AG09319 (cell line): ENCODE data around the gene SORBS2.

Experiments
- DNase-seq: peaks from one replicate; pipeline ENCODE4 v3.0.0-alpha.2; 2010; ENCODE audit warnings: low read depth; ENCODE audit errors: extremely low read depth
- TF ChIP-seq, protein P1 (sequence below): IDR thresholded peaks from 2 replicates; pipeline ENCODE4 v1.5.1; 2011; ENCODE audit warnings: low read depth, mild to moderate bottlenecking, inconsistent platforms, low read length, moderate library complexity

The SORBS2 gene

GRCh38 chr4:185625503-185625902 is 186.5 kb downstream of the SORBS2 start:
- TF ChIP-seq, protein P1, sequence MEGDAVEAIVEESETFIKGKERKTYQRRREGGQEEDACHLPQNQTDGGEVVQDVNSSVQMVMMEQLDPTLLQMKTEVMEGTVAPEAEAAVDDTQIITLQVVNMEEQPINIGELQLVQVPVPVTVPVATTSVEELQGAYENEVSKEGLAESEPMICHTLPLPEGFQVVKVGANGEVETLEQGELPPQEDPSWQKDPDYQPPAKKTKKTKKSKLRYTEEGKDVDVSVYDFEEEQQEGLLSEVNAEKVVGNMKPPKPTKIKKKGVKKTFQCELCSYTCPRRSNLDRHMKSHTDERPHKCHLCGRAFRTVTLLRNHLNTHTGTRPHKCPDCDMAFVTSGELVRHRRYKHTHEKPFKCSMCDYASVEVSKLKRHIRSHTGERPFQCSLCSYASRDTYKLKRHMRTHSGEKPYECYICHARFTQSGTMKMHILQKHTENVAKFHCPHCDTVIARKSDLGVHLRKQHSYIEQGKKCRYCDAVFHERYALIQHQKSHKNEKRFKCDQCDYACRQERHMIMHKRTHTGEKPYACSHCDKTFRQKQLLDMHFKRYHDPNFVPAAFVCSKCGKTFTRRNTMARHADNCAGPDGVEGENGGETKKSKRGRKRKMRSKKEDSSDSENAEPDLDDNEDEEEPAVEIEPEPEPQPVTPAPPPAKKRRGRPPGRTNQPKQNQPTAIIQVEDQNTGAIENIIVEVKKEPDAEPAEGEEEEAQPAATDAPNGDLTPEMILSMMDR: no peak
- DNase-seq: no peak

- TF ChIP-seq, protein P1: no peak
- DNase-seq: no peak
Observed at GRCh38 chr4:185624259-185624589, 187.8 kb downstream of the SORBS2 start.

DNA sequence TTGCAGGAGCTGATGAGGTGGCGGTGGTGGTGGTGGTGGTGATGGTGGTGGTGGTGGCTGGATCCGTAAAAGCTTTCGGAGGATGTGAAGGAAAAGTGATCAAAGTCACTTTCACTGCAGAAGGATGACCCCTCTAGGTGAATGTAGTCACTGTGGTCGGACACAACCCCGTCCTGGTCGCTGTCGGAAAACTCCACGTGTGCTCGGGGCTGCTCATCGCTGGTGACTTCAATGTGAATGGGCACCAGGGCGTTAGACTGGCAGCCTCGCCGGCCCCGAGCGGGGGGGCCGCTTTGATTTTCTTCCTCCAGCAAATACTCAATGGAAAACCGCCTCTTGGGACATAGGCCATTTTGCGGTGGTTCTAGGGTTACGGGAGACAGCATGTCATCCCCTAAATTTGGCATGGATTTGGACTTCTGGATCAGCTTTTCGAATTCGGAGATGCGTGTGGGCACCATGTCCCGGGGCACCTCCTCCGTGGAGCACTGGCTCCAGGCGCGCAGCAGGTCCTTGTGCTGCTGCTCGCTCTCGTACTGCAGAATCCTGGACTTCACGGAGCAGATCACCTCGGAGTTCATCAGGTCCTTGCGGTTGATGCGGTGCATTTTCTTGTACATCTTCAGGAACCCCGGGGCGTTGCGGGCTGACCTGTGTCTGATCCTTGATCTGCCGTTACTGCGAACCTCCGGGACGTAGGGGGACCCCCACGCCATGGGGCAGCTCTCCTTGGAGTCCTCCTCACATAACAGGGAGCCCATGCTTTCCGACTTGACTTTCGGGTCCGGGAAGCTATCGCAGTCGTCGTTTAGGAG is 188.3 kb downstream of the SORBS2 start:
- DNase-seq: no peak
- TF ChIP-seq, protein P1: no peak

DNA sequence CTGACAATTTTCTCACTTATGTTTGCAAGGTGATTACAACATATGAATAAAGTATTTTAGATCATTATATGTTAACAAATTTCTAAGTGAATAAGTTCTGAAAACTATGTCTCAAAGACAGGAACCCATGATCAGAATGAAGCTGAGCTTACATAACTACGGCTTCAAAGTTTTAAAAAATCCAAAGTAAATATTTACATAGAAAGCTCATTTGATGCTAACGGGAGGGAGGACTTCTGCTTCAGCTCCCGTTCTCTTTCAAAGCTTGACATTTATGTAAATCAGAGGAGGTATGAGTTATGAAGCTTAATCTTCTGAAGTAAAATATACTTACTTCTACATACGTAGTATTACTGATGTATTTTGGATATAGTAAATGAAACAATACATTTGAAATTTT is 203.8 kb downstream of the SORBS2 start:
- no peak for DNase-seq
- TF ChIP-seq, protein P1: no peak

- DNase-seq: no peak
- TF ChIP-seq, protein P1: no peak
Observed at GRCh38 chr4:185602397-185602796, 209.6 kb downstream of the SORBS2 start.

- no peak for DNase-seq
- TF ChIP-seq, protein P1: no peak
Observed at GRCh38 chr4:185600801-185601434, 211.1 kb downstream of the SORBS2 start.

DNA sequence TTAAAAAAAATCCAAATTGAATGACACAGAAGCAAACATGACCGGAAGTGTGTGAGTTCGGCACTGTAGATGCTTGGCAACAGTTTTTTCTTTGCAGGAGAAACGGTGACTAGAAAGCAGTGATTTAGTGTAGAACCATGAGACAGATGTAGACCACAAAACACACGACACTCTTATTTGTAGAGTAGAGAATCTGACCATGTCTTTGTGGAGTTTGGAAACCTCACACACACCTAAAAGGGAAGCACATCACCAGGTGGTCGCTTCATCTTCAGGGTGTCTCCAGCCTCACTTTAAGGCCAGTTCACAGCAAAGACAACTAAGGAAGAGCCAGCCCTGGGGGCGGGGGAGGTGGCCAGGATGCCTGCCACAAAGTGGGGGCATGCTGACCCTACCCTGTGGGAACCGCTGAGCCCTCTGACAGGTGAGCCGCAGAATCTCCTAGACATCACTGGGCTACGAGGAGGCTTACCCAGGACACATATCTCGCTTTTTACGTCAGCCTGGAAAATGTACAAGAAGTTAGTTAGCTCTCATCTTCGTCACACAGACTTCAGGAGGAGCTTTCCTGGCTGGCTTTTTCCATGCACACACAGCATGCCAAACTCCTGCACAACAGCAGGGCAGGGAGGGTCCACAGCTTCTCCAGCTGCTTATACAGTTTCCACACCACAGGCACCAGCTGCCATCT is 212.3 kb downstream of the SORBS2 start:
- TF ChIP-seq, protein P1: no peak
- no peak for DNase-seq
